GM12878 (cell line): Measurements from ENCODE around the gene HNRNPAB. TPM values are rescaled to one million over a fixed set of nuclear protein-coding genes. Genes with fewer than 3 reads are reported as not detected.

ENCODE experiments used
- ATAC-seq: fragments of 200-7000 bp; cut with Tn5 transposase; 3 replicates; pipeline ENCODE4 v1.9.1; 2020; ENCODE audit warnings: mild to moderate bottlenecking, moderate library complexity
- BruUV-seq: library from RNA; stranded (reverse); fragments of 400-500 nt; replicated peaks from 2 replicates; lab custom pipeline; 2021; lab: Mats Ljungman, UMichigan
- CTCF ChIA-PET: fragments of 300-600 bp; sonication (Branson Sonifier 250); formaldehyde crosslinking; extraction: SDS; loops from one replicate; lab custom pipeline; 2021; ENCODE audit warnings: inconsistent platforms; lab: Yijun Ruan, JAX
- POLR2A ChIA-PET: fragments of 350-600 bp; formaldehyde crosslinking; extraction: SDS; loops from one replicate; lab custom pipeline; 2021; ENCODE audit warnings: inconsistent platforms; lab: Charles Lee
- RAD21 ChIA-PET: fragments of 300-600 bp; sonication (Branson Sonifier 250); formaldehyde crosslinking; loops from one replicate; lab custom pipeline; 2023; ENCODE audit warnings: antibody characterized with exemption; ENCODE audit not compliant: unreplicated experiment; lab: Charles Lee
- SMC1A ChIA-PET: fragments of 300-600 bp; sonication (Branson Sonifier 250); formaldehyde crosslinking; loops from one replicate; lab custom pipeline; 2023; ENCODE audit not compliant: unreplicated experiment, uncharacterized antibody; lab: Charles Lee
- DNase-seq: peaks from one replicate; pipeline ENCODE4 v3.0.0-alpha.2; 2011; ENCODE audit warnings: low read depth, low spot score
- FAIRE-seq: peaks from 3 replicates; lab custom pipeline; 2011; peaks lifted over from hg19 to GRCh38; lab: Jason Lieb, UNC
- H2AFZ ChIP-seq: 2 replicates; pipeline ENCODE4 v1.6.0; 2011; ENCODE audit warnings: low read depth, low read length, control low read depth; ENCODE audit not compliant: control insufficient read depth
- H3K27ac ChIP-seq: 2 replicates; pipeline ENCODE4 v1.5.1; 2011; ENCODE audit warnings: control low read depth; ENCODE audit not compliant: control insufficient read depth, insufficient read depth
- H3K27me3 ChIP-seq, 2 experiments: replicated peaks in 1 of 2; 2 replicates each; pipeline versions ENCODE4 v1.6.0 to v1.6.1; 2011; ENCODE audit warnings: low read length in 1 of 2; ENCODE audit not compliant: control insufficient read depth in 2 of 2, insufficient read depth in 2 of 2
- H3K36me3 ChIP-seq, 2 experiments: 2 replicates each; pipeline ENCODE4 v1.5.1; 2011; ENCODE audit warnings: low read length in 1 of 2; ENCODE audit not compliant: control insufficient read depth in 2 of 2, insufficient read depth in 2 of 2
- H3K4me1 ChIP-seq: 2 replicates; pipeline ENCODE4 v1.6.1; 2011; ENCODE audit warnings: mild to moderate bottlenecking, low read length, moderate library complexity, mixed read lengths; ENCODE audit not compliant: control insufficient read depth, insufficient read depth
- H3K4me2 ChIP-seq: 2 replicates; pipeline ENCODE4 v1.6.0; 2011; ENCODE audit warnings: control low read depth; ENCODE audit not compliant: control insufficient read depth, insufficient read depth
- H3K4me3 ChIP-seq: fragments of 200-600 bp; sonication (generic); 2 replicates; pipeline ENCODE4 v1.5.1; 2016
- H3K79me2 ChIP-seq: 2 replicates; pipeline ENCODE4 v1.6.0; 2011; ENCODE audit warnings: low read length; ENCODE audit not compliant: control insufficient read depth, insufficient read depth
- H3K9ac ChIP-seq: 2 replicates; pipeline ENCODE4 v1.8.0; 2011; ENCODE audit warnings: low read length, control low read depth, mixed read lengths; ENCODE audit not compliant: control insufficient read depth, insufficient read depth
- H3K9me3 ChIP-seq: replicated peaks from 3 replicates; pipeline ENCODE4 v1.5.1; 2011; ENCODE audit warnings: mild to moderate bottlenecking, low read length; ENCODE audit not compliant: control insufficient read depth, insufficient read depth
- H4K20me1 ChIP-seq: 2 replicates; pipeline ENCODE4 v1.6.0; 2011; ENCODE audit not compliant: control insufficient read depth, insufficient read depth
- ATF2 ChIP-seq: IDR thresholded peaks from 2 replicates; pipeline ENCODE4 v1.6.1; 2012; ENCODE audit warnings: low read length, inconsistent platforms
- CHD1 ChIP-seq: IDR thresholded peaks from 2 replicates; pipeline ENCODE4 v1.6.1; 2012; ENCODE audit warnings: low read depth, low read length, improper control_type of control experiment
- E2F8 ChIP-seq: fragments of 450-650 bp; IDR thresholded peaks from 2 replicates; pipeline ENCODE4 v1.6.1; 2018; ENCODE audit warnings: mild to moderate bottlenecking, low read depth, moderate library complexity; ENCODE audit not compliant: partially characterized antibody
- EED ChIP-seq: sonication (generic); IDR thresholded peaks from 2 replicates; pipeline ENCODE4 v1.6.1; 2016; ENCODE audit warnings: antibody characterized with exemption, low read depth
- ETV6 ChIP-seq, 2 experiments: fragments of 450-650 bp in 1 of 2; IDR thresholded peaks in 1 of 2; conservative IDR thresholded peaks in 1 of 2; 2 replicates each; pipeline ENCODE4 v1.6.1; 2014; ENCODE audit warnings: antibody characterized with exemption in 1 of 2, borderline replicate concordance in 1 of 2, low read depth in 1 of 2, mild to moderate bottlenecking in 1 of 2, moderate library complexity in 1 of 2
- GABPA ChIP-seq: IDR thresholded peaks from 2 replicates; pipeline ENCODE4 v1.6.1; 2014; ENCODE audit warnings: antibody characterized with exemption, low read depth, mild to moderate bottlenecking, inconsistent platforms
- IKZF2 ChIP-seq, 2 experiments: fragments of 450-650 bp; IDR thresholded peaks; 2 replicates each; pipeline ENCODE4 v1.6.1; 2017; ENCODE audit warnings: mild to moderate bottlenecking in 2 of 2, moderate library complexity in 2 of 2
- IRF5 ChIP-seq: fragments of 450-650 bp; IDR thresholded peaks from 2 replicates; pipeline ENCODE4 v1.6.1; 2017; ENCODE audit warnings: borderline replicate concordance
- MTA2 ChIP-seq: fragments of 450-650 bp; IDR thresholded peaks from 2 replicates; pipeline ENCODE4 v1.6.1; 2016; ENCODE audit warnings: low read depth, mild to moderate bottlenecking, moderate library complexity
- NFXL1 ChIP-seq: fragments of 450-650 bp; IDR thresholded peaks from 2 replicates; pipeline ENCODE4 v1.6.1; 2017; ENCODE audit warnings: antibody characterized with exemption, mild to moderate bottlenecking, borderline replicate concordance
- NFYA ChIP-seq: IDR thresholded peaks from 2 replicates; pipeline ENCODE4 v1.6.1; 2011; ENCODE audit warnings: low read depth, mild to moderate bottlenecking, low read length, improper control_type of control experiment, borderline replicate concordance
- NRF1 ChIP-seq: conservative IDR thresholded peaks from 2 replicates; pipeline ENCODE4 v1.6.1; 2011; ENCODE audit warnings: mild to moderate bottlenecking, low read depth, low read length, improper control_type of control experiment
- POLR2AphosphoS2 ChIP-seq: IDR thresholded peaks from 2 replicates; pipeline ENCODE4 v1.6.1; 2011; ENCODE audit warnings: low read depth, mild to moderate bottlenecking, low read length, improper control_type of control experiment, moderate library complexity
- SUZ12 ChIP-seq: fragments of 200-600 bp; sonication (generic); IDR thresholded peaks from one replicate; pipeline ENCODE4 v1.6.1; 2018; ENCODE audit warnings: antibody characterized with exemption, mild to moderate bottlenecking; ENCODE audit not compliant: unreplicated experiment
- YBX1 ChIP-seq: fragments of 450-650 bp; IDR thresholded peaks from 2 replicates; pipeline ENCODE4 v1.6.1; 2016; ENCODE audit warnings: antibody characterized with exemption
- WGBS: methylation state at CpG from one replicate; pipeline ENCODE4 v1.1.6; 2016; ENCODE audit warnings: low lambda C conversion rate; ENCODE audit not compliant: insufficient replicate concordance, insufficient coverage; ENCODE audit errors: missing lambda C conversion rate; 5-methylcytosine and 5-hydroxymethylcytosine counted together
- in situ Hi-C: fragments of 300-500 bp; cut with MboI; formaldehyde crosslinking; loops from 9 replicates; pipeline ENCODE4 v1.14.3; 2018; ENCODE audit warnings: mixed read lengths
- intact Hi-C: fragments of 100-400 bp; cut with micrococcal nuclease; formaldehyde crosslinking; loops from one replicate; pipeline ENCODE4 v1.14.2; 2022; ENCODE audit not compliant: unreplicated experiment
- polyA plus RNA-seq, 11 experiments: library from polyadenylated mRNA; depleted of rRNA in 4 of 11; unstranded in 6 of 11; stranded (reverse) in 5 of 11; fragments of >200 nt; fragmentation: Nextera tagmentation in 4 of 11; fragmentation: Illumina TruSeq in 1 of 11; extraction: Ambion mirVana in 4 of 11; extraction: Trizol in 1 of 11; gene quantifications; 1 replicate in 1 of 11; 2 replicates in 10 of 11; pipeline versions ENCODE4 v1.2.1 to v1.2.3, GENCODE V29; 2011 to 2016; ENCODE audit warnings: inconsistent platforms in 2 of 11, missing spikeins in 2 of 11, low read depth in 1 of 11
- total RNA-seq, 4 experiments: library from RNA; depleted of rRNA in 3 of 4; stranded (reverse); fragments of >200 nt in 3 of 4; fragmentation: Illumina TruSeq in 1 of 4; extraction: Trizol in 1 of 4; gene quantifications; 2 replicates each; pipeline versions ENCODE4 v1.2.1 to v1.2.3, GENCODE V29; 2013 to 2021

Gene HNRNPAB
- total and polyA plus RNA-seq, 10 of the 15 experiments (the other 5 are each of a cell fraction or from before 2014, with no cell fraction given) = 42.3 to 330 (median 230) TPM

GRCh38 chr5:178186427-178186826 lies 17.9 kb upstream of the HNRNPAB start:
- Histone ChIP-seq H3K9ac (no peak overlapping the region), H3K79me2 (no peaks in the 10 kb centered on the region), H2AFZ (no peak overlapping the region), H3K9me3 (no peaks in the 10 kb centered on the region), H3K27ac (no peak overlapping the region), H3K4me3 (no peak overlapping the region), H3K4me1 (no peaks in the 10 kb centered on the region), H3K36me3 (no peaks in the 10 kb centered on the region)
- SMC1A ChIA-PET = interaction anchor here (0.9 kb wide), 1 partner anchor 14 kb away, joined by 3 read pairs; no protein-coding TSS in a partner anchor
- RAD21 ChIA-PET = no interaction called here
- POLR2A ChIA-PET = no interaction called here
- 51% methylated on average over 6 of the region's 6 CpGs for WGBS
- no peak for TF ChIP-seq NFYA
- no peak for TF ChIP-seq EED
- no peak for TF ChIP-seq NFXL1
- TF ChIP-seq MTA2 = no peak
- TF ChIP-seq POLR2AphosphoS2 = no peak
- no peak for TF ChIP-seq ATF2
- TF ChIP-seq NRF1 = no peak
- no peak for TF ChIP-seq GABPA
- no peak for TF ChIP-seq SUZ12
- TF ChIP-seq E2F8 = no peak
- no peak for TF ChIP-seq CHD1
- no peak for TF ChIP-seq YBX1
- TF ChIP-seq IKZF2 (IDR thresholded peaks at IDR 0.05) = no peak
- TF ChIP-seq ETV6 (conservative IDR thresholded peaks at IDR 0.05 in 1 of 2, IDR thresholded peaks at IDR 0.05 in 1 of 2; ENCODE audit: borderline replicate concordance in 1 of 2, low read depth in 1 of 2) = no peak
- no peak for TF ChIP-seq IRF5
- TF ChIP-seq, all 136 proteins: peak for 0
- BruUV-seq = no TSS peak
- FAIRE-seq (no peak), ATAC-seq (no peak), DNase-seq (no peak)
- in situ Hi-C loops (no loop called here), intact Hi-C loops (no loop called here)
- Histone ChIP-seq H3K4me2 (no peak overlapping the region), H3K27me3 (no peaks in the 10 kb centered on the region; a peak in 1 of 4 replicates), H4K20me1 (no peaks in the 10 kb centered on the region)
- CTCF ChIA-PET = no interaction called here
